Muscle layer of duodenum (tissue), 2 donors: ENCODE results near the gene RWDD4.

Experiments
- H3K27ac ChIP-seq: one replicate; pipeline ENCODE4 v1.7.0; 2013; ENCODE audit warnings: mild to moderate bottlenecking, low read length
- H3K27me3 ChIP-seq: one replicate; pipeline ENCODE4 v1.7.0; 2013; ENCODE audit warnings: low read depth, mild to moderate bottlenecking, control low read depth, low read length
- H3K36me3 ChIP-seq, 2 donors: one replicate each; pipeline ENCODE4 v1.7.0; 2013; ENCODE audit warnings: low read length in 2 of 2, control low read depth in 1 of 2, mild to moderate bottlenecking in 1 of 2; ENCODE audit not compliant: insufficient read depth in 2 of 2, control insufficient read depth in 1 of 2
- H3K4me1 ChIP-seq, 2 donors: one replicate each; pipeline ENCODE4 v1.7.0; 2013; ENCODE audit warnings: low read length in 2 of 2, mild to moderate bottlenecking in 2 of 2, control low read depth in 1 of 2, moderate library complexity in 1 of 2; ENCODE audit not compliant: insufficient read depth in 2 of 2, control insufficient read depth in 1 of 2
- H3K4me3 ChIP-seq, 2 donors: one replicate each; pipeline ENCODE4 v1.7.0; 2013; ENCODE audit warnings: low read length in 2 of 2, low read depth in 1 of 2, mild to moderate bottlenecking in 1 of 2
- H3K9me3 ChIP-seq, 2 donors: one replicate each; pipeline ENCODE4 v1.7.0; 2013; ENCODE audit warnings: low read length in 2 of 2, control low read depth in 1 of 2, mild to moderate bottlenecking in 1 of 2; ENCODE audit not compliant: control insufficient read depth in 1 of 2
- donor health status: healthy.

The RWDD4 gene

DNA sequence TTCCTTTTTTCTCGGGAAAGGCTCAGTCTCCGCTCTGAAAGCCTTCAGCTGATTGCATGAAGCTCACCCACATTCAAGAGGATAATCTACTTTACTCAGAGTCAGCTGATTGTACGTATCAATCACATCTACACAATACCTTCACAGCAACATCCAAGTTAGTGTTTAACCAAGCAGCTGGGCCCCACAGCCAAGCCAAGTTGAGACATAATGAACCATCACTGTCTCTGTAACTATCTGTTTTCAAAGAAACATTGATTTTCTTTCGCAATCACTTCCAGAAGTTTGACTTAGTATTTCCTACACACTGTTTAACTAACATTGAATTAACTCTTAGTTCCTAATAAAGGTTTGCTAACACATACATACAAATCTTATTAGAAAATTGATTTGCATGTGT, 40.3 kb downstream of the RWDD4 start:
- no peaks in the 10 kb centered on the region for H3K9me3 ChIP-seq
- H3K4me1 ChIP-seq = no peaks in the 10 kb centered on the region
- no peaks in the 10 kb centered on the region for H3K27me3 ChIP-seq
- no peak overlapping the region for H3K27ac ChIP-seq
- H3K4me3 ChIP-seq = no peak overlapping the region
- H3K36me3 ChIP-seq = no peaks in the 10 kb centered on the region

- no peaks in the 10 kb centered on the region for H3K36me3 ChIP-seq
These were observed 41.9 kb downstream of the RWDD4 start for GRCh38 chr4:183617075-183617474.

DNA sequence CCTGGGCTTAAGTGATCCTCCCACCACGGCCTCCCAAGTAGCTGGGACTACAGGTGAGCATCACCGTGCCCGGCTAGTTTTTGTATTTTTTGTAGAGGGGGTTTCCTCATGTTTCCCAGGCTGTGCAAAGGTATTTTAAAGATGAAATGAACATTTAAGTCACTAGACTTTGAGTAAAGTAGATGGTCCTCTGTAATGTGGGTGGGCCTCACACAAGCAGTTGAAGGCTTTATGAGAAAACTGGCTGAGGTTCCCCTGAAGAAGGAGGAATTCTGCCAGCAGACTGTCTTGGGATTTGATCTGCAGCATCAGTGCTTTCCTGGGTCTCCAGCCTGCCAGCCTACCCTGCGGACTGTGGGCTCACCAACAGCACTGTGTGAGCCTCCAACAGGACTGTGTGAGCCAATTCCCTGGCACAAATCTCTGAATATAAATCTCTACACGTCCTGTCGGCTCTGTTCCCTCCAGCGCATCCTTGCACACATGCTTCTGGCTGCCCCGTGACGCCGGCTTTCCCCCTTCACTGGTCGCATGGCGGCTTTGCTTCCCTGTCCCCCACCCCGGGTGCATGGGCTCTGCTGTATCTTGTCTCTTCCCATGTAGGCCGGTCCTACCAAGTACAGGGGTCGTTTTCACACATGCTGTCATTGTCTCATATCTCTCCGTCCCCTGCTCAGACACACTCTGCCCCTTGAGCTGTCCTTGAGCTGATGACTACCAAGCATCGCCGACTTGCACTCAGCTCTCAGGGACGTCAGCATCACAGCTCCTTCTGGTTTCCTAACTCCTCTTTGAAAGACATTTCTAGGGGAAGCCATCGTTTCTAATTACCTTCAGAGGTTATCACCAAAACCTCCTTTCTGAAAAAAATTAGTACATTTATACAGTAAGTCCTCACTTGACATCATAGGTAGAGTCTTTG, 46.4 kb downstream of the RWDD4 start:
- H3K27ac ChIP-seq = no peak overlapping the region
- no peaks in the 10 kb centered on the region for H3K9me3 ChIP-seq
- H3K36me3 ChIP-seq = no peaks in the 10 kb centered on the region
- no peaks in the 10 kb centered on the region for H3K4me1 ChIP-seq
- H3K4me3 ChIP-seq = no peak overlapping the region
- H3K27me3 ChIP-seq = no peaks in the 10 kb centered on the region

More at GRCh38 chr4:183617075-183617474, 41.9 kb downstream of the RWDD4 start:
- no peaks in the 10 kb centered on the region for H3K27me3 ChIP-seq
- no peak overlapping the region for H3K4me3 ChIP-seq
- H3K4me1 ChIP-seq = no peaks in the 10 kb centered on the region
- no peak overlapping the region for H3K27ac ChIP-seq
- H3K9me3 ChIP-seq = no peaks in the 10 kb centered on the region

DNA sequence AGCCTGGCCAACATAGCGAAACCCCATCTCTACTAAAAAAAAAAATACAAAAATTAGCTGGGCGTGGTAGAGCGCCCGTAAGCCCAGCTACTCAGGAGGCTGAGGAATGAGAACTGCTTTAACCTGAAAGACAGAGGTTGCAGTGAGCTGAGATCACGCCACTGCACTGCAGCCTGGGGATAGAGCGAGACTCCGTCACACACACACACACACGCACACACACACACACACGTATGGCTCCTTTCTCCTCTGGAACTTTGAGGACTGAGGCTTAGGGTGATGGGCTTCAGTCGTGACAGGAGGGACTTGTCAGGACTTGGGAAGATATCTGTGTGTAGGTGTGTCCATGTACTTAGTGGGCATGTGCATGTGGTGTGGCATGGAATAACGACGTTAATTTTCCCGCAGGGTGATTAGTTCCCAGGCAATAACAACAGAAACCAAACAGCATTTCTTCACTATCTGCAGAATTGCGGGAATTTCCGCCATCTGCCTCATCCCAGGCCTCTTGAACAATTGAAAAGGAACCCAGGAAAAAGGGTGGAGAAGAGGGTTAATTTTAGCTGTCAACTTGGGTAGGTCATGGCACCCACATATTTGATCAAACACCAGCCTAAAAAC, 47.7 kb downstream of the RWDD4 start:
- Histone ChIP-seq H3K4me3 (no peak overlapping the region), H3K4me1 (no peaks in the 10 kb centered on the region), H3K27me3 (no peaks in the 10 kb centered on the region), H3K9me3 (no peaks in the 10 kb centered on the region), H3K36me3 (no peaks in the 10 kb centered on the region), H3K27ac (no peak overlapping the region)

- Histone ChIP-seq H3K36me3 (no peaks in the 10 kb centered on the region), H3K4me3 (no peak overlapping the region), H3K9me3 (no peaks in the 10 kb centered on the region), H3K27me3 (no peaks in the 10 kb centered on the region), H3K4me1 (no peaks in the 10 kb centered on the region), H3K27ac (no peak overlapping the region)
These were observed 48.4 kb downstream of the RWDD4 start for GRCh38 chr4:183610613-183611012.

DNA sequence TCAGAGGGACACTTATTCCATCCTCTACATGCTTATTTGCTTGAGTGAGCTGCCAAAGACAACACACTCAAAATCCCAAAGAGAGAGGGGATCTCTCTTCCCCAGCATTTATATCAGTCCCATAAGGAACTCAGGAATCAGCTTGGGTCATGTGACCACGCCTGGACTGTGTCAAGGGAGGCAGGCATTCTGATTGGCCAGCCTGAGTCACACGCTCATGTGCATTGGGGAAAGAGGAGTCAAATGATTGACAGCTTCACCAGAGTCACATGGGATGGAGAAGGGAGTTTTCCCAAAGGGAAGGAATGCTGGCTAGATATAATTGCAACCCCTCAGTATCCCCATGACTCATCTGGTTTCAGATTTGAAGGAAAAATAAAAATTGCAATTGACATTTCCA, 49.0 kb downstream of the RWDD4 start:
- no peak overlapping the region for H3K4me3 ChIP-seq
- no peak overlapping the region for H3K27ac ChIP-seq
- H3K9me3 ChIP-seq = no peaks in the 10 kb centered on the region
- H3K36me3 ChIP-seq = no peaks in the 10 kb centered on the region
- no peaks in the 10 kb centered on the region for H3K27me3 ChIP-seq
- H3K4me1 ChIP-seq = no peaks in the 10 kb centered on the region

DNA sequence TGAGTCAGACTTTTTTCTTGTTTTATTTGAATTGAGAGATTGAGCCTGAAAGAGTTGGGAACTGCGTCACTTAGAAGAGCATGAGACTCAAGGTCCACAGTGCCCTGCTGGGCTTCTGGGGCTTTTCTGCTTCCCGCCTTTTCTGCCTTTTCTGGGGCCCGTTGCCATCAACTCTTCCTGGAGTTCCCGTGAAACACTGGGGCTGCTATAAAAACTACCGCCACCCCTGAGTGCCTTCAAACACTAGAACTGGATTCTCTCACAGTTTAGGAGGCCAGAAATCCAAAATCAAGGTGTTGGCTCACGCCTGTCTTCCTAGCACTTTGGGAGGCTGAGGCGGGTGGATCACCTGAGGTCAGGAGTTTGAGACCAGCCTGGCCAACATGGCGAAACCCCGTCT, 49.8 kb downstream of the RWDD4 start:
- Histone ChIP-seq H3K4me3 (no peak overlapping the region), H3K36me3 (no peaks in the 10 kb centered on the region), H3K27ac (no peak overlapping the region), H3K4me1 (no peaks in the 10 kb centered on the region), H3K9me3 (no peaks in the 10 kb centered on the region), H3K27me3 (no peaks in the 10 kb centered on the region)

- no peaks in the 10 kb centered on the region for H3K4me1 ChIP-seq
- H3K4me3 ChIP-seq = no peak overlapping the region
- no peaks in the 10 kb centered on the region for H3K9me3 ChIP-seq
- no peaks in the 10 kb centered on the region for H3K36me3 ChIP-seq
- no peak overlapping the region for H3K27ac ChIP-seq
- no peaks in the 10 kb centered on the region for H3K27me3 ChIP-seq
These were observed 51.1 kb downstream of the RWDD4 start for GRCh38 chr4:183607894-183608293.

DNA sequence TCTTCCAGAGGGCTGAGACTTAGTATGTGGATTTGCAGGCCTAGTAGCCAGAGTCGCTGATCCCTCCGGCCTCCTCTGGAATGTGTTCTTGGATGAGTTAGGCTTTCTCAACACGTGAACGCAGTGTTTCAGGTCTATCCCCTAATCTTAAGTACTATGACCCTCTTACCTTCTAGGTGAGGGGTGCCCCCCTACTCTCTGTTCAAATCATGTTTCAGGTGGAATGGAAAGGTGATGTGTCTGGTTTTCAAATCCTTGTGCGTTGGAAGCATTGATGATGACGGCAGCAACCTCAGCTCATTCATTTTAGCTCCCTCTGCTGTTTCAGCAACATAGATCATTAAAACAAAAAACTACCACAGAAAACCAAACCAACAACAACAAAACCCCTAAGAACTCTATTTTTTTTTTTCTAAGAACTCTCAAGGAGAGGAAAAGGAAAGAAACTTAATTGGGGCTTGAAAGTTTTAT, 56.4 kb downstream of the RWDD4 start:
- Histone ChIP-seq H3K9me3 (no peaks in the 10 kb centered on the region), H3K36me3 (no peaks in the 10 kb centered on the region), H3K4me1 (no peaks in the 10 kb centered on the region), H3K27me3 (no peaks in the 10 kb centered on the region), H3K27ac (no peak overlapping the region), H3K4me3 (no peak overlapping the region)

- H3K27ac ChIP-seq = no peak overlapping the region
- H3K27me3 ChIP-seq = no peaks in the 10 kb centered on the region
- no peaks in the 10 kb centered on the region for H3K4me1 ChIP-seq
- no peaks in the 10 kb centered on the region for H3K9me3 ChIP-seq
- no peak overlapping the region for H3K4me3 ChIP-seq
- H3K36me3 ChIP-seq = no peaks in the 10 kb centered on the region
These were observed 57.6 kb downstream of the RWDD4 start for GRCh38 chr4:183601381-183601780.

DNA sequence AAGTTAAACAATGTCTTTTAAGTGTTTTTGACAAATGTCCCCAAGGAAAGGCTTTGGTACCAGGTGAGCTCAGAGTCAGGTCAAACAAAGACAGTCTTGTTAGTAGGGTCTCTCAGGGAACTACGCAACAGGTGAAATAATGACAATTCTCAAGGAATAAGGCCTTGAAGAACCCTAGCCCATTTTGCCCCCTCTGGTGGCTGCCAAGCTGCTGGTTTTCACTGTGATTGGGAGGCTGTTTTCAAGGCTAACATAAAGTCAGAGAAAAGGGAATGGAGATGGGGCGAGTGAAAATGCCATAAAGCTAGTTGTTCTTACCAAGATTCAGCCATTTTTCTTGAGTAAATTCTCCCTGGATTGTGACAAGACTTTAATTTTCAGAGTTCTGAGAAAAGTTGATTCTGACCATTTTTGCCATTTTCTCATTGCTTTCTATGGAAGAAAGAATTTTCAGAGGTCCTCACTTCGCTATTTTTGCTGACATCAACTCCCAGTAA, 58.7 kb downstream of the RWDD4 start:
- no peak overlapping the region for H3K4me3 ChIP-seq
- no peak overlapping the region for H3K27ac ChIP-seq
- H3K36me3 ChIP-seq = no peaks in the 10 kb centered on the region
- no peaks in the 10 kb centered on the region for H3K27me3 ChIP-seq
- H3K4me1 ChIP-seq = no peaks in the 10 kb centered on the region
- no peaks in the 10 kb centered on the region for H3K9me3 ChIP-seq
